PC-3 (cell line): ENCODE measurements around the gene TEX19. TPM values are rescaled to one million over a fixed set of nuclear protein-coding genes. Genes with fewer than 3 reads are reported as not detected.

ENCODE experiments used
- ATAC-seq: fragments of 200-7000 bp; cut with Tn5 transposase; 2 replicates; pipeline ENCODE4 v1.9.1; 2020; ENCODE audit warnings: mild to moderate bottlenecking, moderate library complexity
- BruUV-seq: library from RNA; stranded (reverse); fragments of 400-500 nt; replicated peaks from 2 replicates; lab custom pipeline; 2021; lab: Mats Ljungman, UMichigan
- CTCF ChIA-PET: fragments of 300-600 bp; sonication (Branson Sonifier 250); formaldehyde crosslinking; loops from one replicate; lab custom pipeline; 2022; ENCODE audit warnings: antibody characterized with exemption; lab: Charles Lee
- POLR2A ChIA-PET: fragments of 300-600 bp; sonication (Branson Sonifier 250); formaldehyde crosslinking; loops from one replicate; lab custom pipeline; 2022; ENCODE audit warnings: antibody characterized with exemption; ENCODE audit not compliant: unreplicated experiment; lab: Charles Lee
- DNase-seq: peaks from one replicate; pipeline ENCODE4 v3.0.0-alpha.2; 2015
- H2AFZ ChIP-seq: fragments of 300-600 bp; sonication (generic); 2 replicates; pipeline ENCODE4 v1.6.0; 2016; ENCODE audit warnings: antibody characterized with exemption, low read length
- H3F3A ChIP-seq: fragments of 300-600 bp; sonication (generic); one replicate; pipeline ENCODE4 v1.6.0; 2017; ENCODE audit warnings: antibody characterized with exemption, low read length, control low read depth, mild to moderate bottlenecking; ENCODE audit not compliant: unreplicated experiment
- H3K27ac ChIP-seq: fragments of 300-600 bp; sonication (generic); 2 replicates; pipeline ENCODE4 v1.5.1; 2016; ENCODE audit warnings: mild to moderate bottlenecking, low read length
- H3K27me3 ChIP-seq: fragments of 300-600 bp; sonication (generic); 2 replicates; pipeline ENCODE4 v1.6.1; 2016; ENCODE audit warnings: low read length, mixed read lengths
- H3K36me3 ChIP-seq: fragments of 300-600 bp; sonication (generic); 2 replicates; pipeline ENCODE4 v1.6.1; 2016; ENCODE audit warnings: low read depth, mixed run types, low read length, mixed read lengths
- H3K4me1 ChIP-seq: fragments of 300-600 bp; sonication (generic); 2 replicates; pipeline ENCODE4 v1.5.1; 2016; ENCODE audit warnings: low read length; ENCODE audit not compliant: insufficient read depth
- H3K4me2 ChIP-seq: fragments of 300-600 bp; sonication (generic); 2 replicates; pipeline ENCODE4 v1.6.0; 2016; ENCODE audit warnings: low read length
- H3K4me3 ChIP-seq: fragments of 300-600 bp; sonication (generic); 2 replicates; pipeline ENCODE4 v1.5.1; 2016; ENCODE audit warnings: mild to moderate bottlenecking, low read length, mixed read lengths
- H3K79me2 ChIP-seq: fragments of 300-600 bp; sonication (generic); 2 replicates; pipeline ENCODE4 v1.6.1; 2017; ENCODE audit warnings: low read length, mixed read lengths
- H3K9ac ChIP-seq: fragments of 300-600 bp; sonication (generic); 2 replicates; pipeline ENCODE4 v1.6.0; 2016; ENCODE audit warnings: mild to moderate bottlenecking, low read length
- H3K9me2 ChIP-seq: fragments of 300-600 bp; sonication (generic); replicated peaks from 2 replicates; pipeline ENCODE4 v1.6.1; 2016; ENCODE audit warnings: mixed run types, low read length, mixed read lengths
- H3K9me3 ChIP-seq: fragments of 300-600 bp; sonication (generic); 2 replicates; pipeline ENCODE4 v1.6.1; 2016; ENCODE audit warnings: low read length, mixed read lengths
- H4K20me1 ChIP-seq: fragments of 300-600 bp; sonication (generic); 2 replicates; pipeline ENCODE4 v1.6.1; 2016; ENCODE audit warnings: low read length, mixed read lengths
- CTCF ChIP-seq: fragments of 300-600 bp; sonication (generic); conservative IDR thresholded peaks from 2 replicates; pipeline ENCODE4 v1.5.1; 2017; ENCODE audit warnings: antibody characterized with exemption, low read depth, mild to moderate bottlenecking, low read length
- EZH2 ChIP-seq: fragments of 300-600 bp; sonication (generic); IDR thresholded peaks from one replicate; pipeline ENCODE4 v1.6.1; 2017; ENCODE audit warnings: antibody characterized with exemption, mild to moderate bottlenecking, low read length; ENCODE audit not compliant: unreplicated experiment
- EZH2phosphoT487 ChIP-seq: fragments of 300-600 bp; sonication (generic); IDR thresholded peaks from 2 replicates; pipeline ENCODE4 v1.6.1; 2018; ENCODE audit warnings: mild to moderate bottlenecking, antibody characterized with exemption, low read length, borderline replicate concordance
- intact Hi-C: fragments of 100-400 bp; cut with micrococcal nuclease; formaldehyde crosslinking; loops from 2 replicates; pipeline ENCODE4 v1.9.0; 2023
- total RNA-seq: library from RNA; depleted of rRNA; stranded (reverse); fragments of >200 nt; gene quantifications from 2 replicates; pipeline ENCODE4 v1.2.3, GENCODE V29; 2014

Gene TEX19
- total RNA-seq, 1 experiment from 2014 or later, result 1.2 TPM

GRCh38 chr17:82313195-82314011 is 45.6 kb upstream of the TEX19 start:
- no peaks in the 10 kb centered on the region for H3K36me3 ChIP-seq
- H2AFZ ChIP-seq, result no peak overlapping the region
- no peak for DNase-seq
- CTCF ChIA-PET, result no interaction called here
- POLR2A ChIA-PET, result no interaction called here
- H3K9me2 ChIP-seq, result no peaks in the 10 kb centered on the region
- no TSS peak for BruUV-seq
- H3F3A ChIP-seq, result no peaks in the 10 kb centered on the region
- no peaks in the 10 kb centered on the region for H3K9me3 ChIP-seq
- no peak overlapping the region for H3K4me3 ChIP-seq
- no peak overlapping the region for H3K4me2 ChIP-seq
- H3K9ac ChIP-seq, result no peak overlapping the region
- H3K4me1 ChIP-seq, result no peaks in the 10 kb centered on the region; the same call in 1 of the 2 replicates
- no peaks in the 10 kb centered on the region for H4K20me1 ChIP-seq
- H3K79me2 ChIP-seq, result no peaks in the 10 kb centered on the region
- intact Hi-C loops, result no loop called here
- no peaks in the 10 kb centered on the region for H3K27me3 ChIP-seq
- ATAC-seq, result no peak
- H3K27ac ChIP-seq, result no peak overlapping the region
- TF ChIP-seq EZH2phosphoT487 (no peak), CTCF (no peak), EZH2 (no peak)

GRCh38 chr17:82314012-82314726 is 44.9 kb upstream of the TEX19 start:
- no TSS peak for BruUV-seq
- H3F3A ChIP-seq, result no peaks in the 10 kb centered on the region
- no peak overlapping the region for H3K27ac ChIP-seq
- ATAC-seq (no peak), DNase-seq (no peak)
- no peaks in the 10 kb centered on the region for H3K79me2 ChIP-seq
- TF ChIP-seq EZH2, result no peak
- no peak for TF ChIP-seq EZH2phosphoT487
- no peak for TF ChIP-seq CTCF
- intact Hi-C loops, result no loop called here
- H3K4me1 ChIP-seq, result no peaks in the 10 kb centered on the region; the same call in 1 of the 2 replicates
- H3K9me3 ChIP-seq, result no peaks in the 10 kb centered on the region
- H3K4me2 ChIP-seq, result no peak overlapping the region
- no peak overlapping the region for H3K9ac ChIP-seq
- no peaks in the 10 kb centered on the region for H3K27me3 ChIP-seq
- POLR2A ChIA-PET, result no interaction called here
- CTCF ChIA-PET, result no interaction called here
- no peaks in the 10 kb centered on the region for H3K9me2 ChIP-seq
- no peaks in the 10 kb centered on the region for H3K36me3 ChIP-seq
- H4K20me1 ChIP-seq, result no peaks in the 10 kb centered on the region
- no peak overlapping the region for H2AFZ ChIP-seq
- no peak overlapping the region for H3K4me3 ChIP-seq
